Subcutaneous preadipocyte (primary cell): ENCODE results near the gene WFDC1. TPM values are rescaled to one million over a fixed set of nuclear protein-coding genes. Genes with fewer than 3 reads are reported as not detected.

ENCODE experiments used
- small RNA-seq: library from RNA; depleted of rRNA; stranded (forward); fragments of <200 nt; gene quantifications from one replicate; pipeline ENCODE3, GENCODE V24; 2012
- total RNA-seq: library from RNA; depleted of rRNA; stranded (reverse); fragments of >200 nt; gene quantifications from 2 replicates; pipeline ENCODE4 v1.2.3, GENCODE V29; 2012

Gene WFDC1
- total RNA-seq: under 0.01 and 0.20 TPM in 2 replicates

GRCh38 chr16:84294531-84295142 is at the start of gene WFDC1:
TSS of gene WFDC1 (plus strand) at chr16:84294878. CDS start at chr16:84294972, 94 bp downstream.

GRCh38 chr16:84368308-84368996 is 73.8 kb downstream of the WFDC1 start, which contains the start of gene ATP2C2:
TSS of gene ATP2C2 (plus strand) at chr16:84368538. CDS start at chr16:84368616, 78 bp downstream.

Small RNA genes within 50 kb of the gene (small RNA-seq; reads per million reads assigned to genes)
- not detected for gene RNA5SP433

Other genes starting within 250 kb of the WFDC1 start
- gene MBTPS1, start 177.9 kb upstream of the WFDC1 start, total RNA-seq: 63.9 and 72.1 TPM in 2 replicates
- gene HSDL1, start 149.7 kb upstream of the WFDC1 start, total RNA-seq: 13.1 and 13.2 TPM in 2 replicates
- gene DNAAF1, start 149.6 kb upstream of the WFDC1 start, total RNA-seq: not detected in 2 replicates
- gene TAF1C, start 107.8 kb upstream of the WFDC1 start, total RNA-seq: 23.1 and 27.6 TPM in 2 replicates
- not detected in 2 replicates for gene ADAD2, start 103.7 kb upstream of the WFDC1 start, total RNA-seq
- not detected in 2 replicates for gene KCNG4, start 54.9 kb upstream of the WFDC1 start, total RNA-seq
- gene ATP2C2, start 73.7 kb downstream of the WFDC1 start, total RNA-seq: under 0.01 TPM in 1 of 2 replicates, not detected in the other
- 13.2 and 22.3 TPM in 2 replicates for gene MEAK7, start 209.8 kb downstream of the WFDC1 start, total RNA-seq